ENCODE measurements around the gene AIRE. TPM values are rescaled to one million over a fixed set of nuclear protein-coding genes. Genes with fewer than 3 reads are reported as not detected.

Gene AIRE
- total RNA-seq, 2 experiments from 2014 or later, result not detected

DNA sequence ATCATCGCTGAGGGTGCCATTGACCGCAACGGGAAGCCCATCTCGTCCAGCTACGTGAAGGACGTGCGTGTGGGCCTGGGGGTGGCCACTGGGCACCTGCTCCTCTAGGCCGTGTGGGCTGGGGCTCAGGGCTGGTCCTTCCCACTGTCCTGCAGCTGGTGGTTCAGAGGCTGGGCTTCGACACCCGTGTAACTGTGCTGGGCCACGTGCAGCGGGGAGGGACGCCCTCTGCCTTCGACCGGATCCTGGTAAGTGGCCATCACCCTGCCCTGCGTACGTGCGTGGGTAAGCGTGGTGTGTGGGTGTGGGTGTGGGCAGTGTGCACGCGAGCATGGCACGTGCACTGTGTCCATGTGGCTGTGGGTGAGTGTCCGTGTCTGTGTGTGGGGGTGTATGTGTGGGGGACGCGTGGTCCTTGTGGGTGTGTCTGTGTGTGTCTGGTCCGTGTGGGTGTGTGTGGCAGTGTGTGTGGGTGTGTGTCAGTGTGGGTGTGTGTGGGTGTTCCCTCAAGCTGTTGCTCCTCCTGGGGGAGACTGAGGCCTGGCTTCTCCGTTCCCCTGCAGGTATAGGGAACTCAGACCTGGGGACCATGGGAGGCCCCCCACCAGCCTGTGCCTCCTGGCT, 30.7 kb downstream of the AIRE start:
- ChIA-PET POLR2A (no interaction called here), CTCF (interaction anchor here (0.9 kb wide), 1 partner anchor 17 kb away, joined by 3 read pairs; no protein-coding TSS in a partner anchor)
- Mint-ChIP-seq H3K9me3 (ENCODE audit: insufficient read depth) (no peaks in the 10 kb centered on the region), H3K27ac (no peak overlapping the region), H3K27me3 (ENCODE audit: low read depth) (no peaks in the 10 kb centered on the region), H3K4me1 (ENCODE audit: low read depth) (no peaks in the 10 kb centered on the region), H3K4me3 (no peak overlapping the region), H3K36me3 (ENCODE audit: low read depth) (peaks cover 14% of the 10 kb centered on the region)
- ATAC-seq (no peak), DNase-seq (no peak)

GRCh38 chr21:44317241-44317782, 31.6 kb downstream of the AIRE start:
- Mint-ChIP-seq H3K9me3 (ENCODE audit: insufficient read depth) (no peaks in the 10 kb centered on the region), H3K4me3 (no peak overlapping the region), H3K27ac (no peak overlapping the region), H3K36me3 (ENCODE audit: low read depth) (peaks cover 11% of the 10 kb centered on the region), H3K4me1 (ENCODE audit: low read depth) (no peaks in the 10 kb centered on the region), H3K27me3 (ENCODE audit: low read depth) (no peaks in the 10 kb centered on the region)
- ChIA-PET POLR2A (no interaction called here), CTCF (no interaction called here)
- ATAC-seq (no peak), DNase-seq (no peak)

- ChIA-PET CTCF (no interaction called here), POLR2A (no interaction called here)
- H3K27ac Mint-ChIP-seq, result no peak overlapping the region
- peaks cover 11% of the 10 kb centered on the region for H3K36me3 Mint-ChIP-seq (ENCODE audit: low read depth)
- H3K9me3 Mint-ChIP-seq (ENCODE audit: insufficient read depth), result no peaks in the 10 kb centered on the region
- no peaks in the 10 kb centered on the region for H3K4me1 Mint-ChIP-seq (ENCODE audit: low read depth)
- DNase-seq (no peak), ATAC-seq (no peak)
- H3K27me3 Mint-ChIP-seq (ENCODE audit: low read depth), result no peaks in the 10 kb centered on the region
- H3K4me3 Mint-ChIP-seq, result no peak overlapping the region
Observed at GRCh38 chr21:44317871-44318270, 32.2 kb downstream of the AIRE start.

DNA sequence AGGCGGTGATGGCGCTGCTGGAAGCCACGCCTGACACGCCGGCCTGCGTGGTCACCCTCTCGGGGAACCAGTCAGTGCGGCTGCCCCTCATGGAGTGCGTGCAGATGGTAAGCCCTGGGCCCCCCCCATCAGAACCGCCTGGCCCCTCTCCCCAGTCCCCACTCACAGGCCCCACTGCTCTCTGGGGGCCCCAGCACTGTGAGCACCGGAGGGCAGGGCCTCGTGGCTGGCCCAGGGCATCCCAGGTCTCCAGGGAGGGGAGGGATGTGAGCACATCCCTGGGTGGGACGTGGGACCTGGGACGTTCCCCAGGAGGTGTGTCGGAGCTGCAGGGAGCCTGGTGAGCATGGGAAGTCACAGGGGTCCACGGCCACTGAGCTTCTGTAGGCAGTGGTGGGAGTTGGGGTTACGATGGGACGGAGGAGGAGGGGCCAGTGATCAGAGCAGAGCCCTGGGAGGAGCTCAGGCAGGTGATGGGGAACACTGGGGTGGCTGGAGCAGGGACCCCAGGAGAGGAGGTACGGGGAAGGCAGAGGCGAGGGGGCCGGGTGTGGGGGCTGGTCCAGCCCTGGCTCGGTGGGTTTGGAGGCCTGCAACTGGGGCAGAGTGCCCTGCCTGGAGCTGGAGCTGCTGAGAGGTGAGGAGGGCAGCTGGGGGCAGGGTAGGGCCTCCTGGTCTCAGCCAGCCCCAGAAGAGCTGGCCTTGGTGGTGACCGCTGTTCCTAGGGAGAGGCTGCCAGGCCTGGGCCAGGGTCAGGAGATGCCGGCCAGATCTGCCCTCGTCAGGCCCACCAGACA, 33.0 kb downstream of the AIRE start:
- Mint-ChIP-seq H3K27ac (peak overlapping the region; percentile 30), H3K9me3 (ENCODE audit: insufficient read depth) (no peaks in the 10 kb centered on the region), H3K36me3 (ENCODE audit: low read depth) (peaks cover 14% of the 10 kb centered on the region), H3K4me1 (ENCODE audit: low read depth) (no peaks in the 10 kb centered on the region), H3K27me3 (ENCODE audit: low read depth) (no peaks in the 10 kb centered on the region), H3K4me3 (no peak overlapping the region)
- DNase-seq, result no peak
- POLR2A ChIA-PET, result interaction anchor here (0.7 kb wide), 1 partner anchor 14 kb away, joined by 4 read pairs; no protein-coding TSS in a partner anchor
- CTCF ChIA-PET, result no interaction called here
- no peak for ATAC-seq

DNA sequence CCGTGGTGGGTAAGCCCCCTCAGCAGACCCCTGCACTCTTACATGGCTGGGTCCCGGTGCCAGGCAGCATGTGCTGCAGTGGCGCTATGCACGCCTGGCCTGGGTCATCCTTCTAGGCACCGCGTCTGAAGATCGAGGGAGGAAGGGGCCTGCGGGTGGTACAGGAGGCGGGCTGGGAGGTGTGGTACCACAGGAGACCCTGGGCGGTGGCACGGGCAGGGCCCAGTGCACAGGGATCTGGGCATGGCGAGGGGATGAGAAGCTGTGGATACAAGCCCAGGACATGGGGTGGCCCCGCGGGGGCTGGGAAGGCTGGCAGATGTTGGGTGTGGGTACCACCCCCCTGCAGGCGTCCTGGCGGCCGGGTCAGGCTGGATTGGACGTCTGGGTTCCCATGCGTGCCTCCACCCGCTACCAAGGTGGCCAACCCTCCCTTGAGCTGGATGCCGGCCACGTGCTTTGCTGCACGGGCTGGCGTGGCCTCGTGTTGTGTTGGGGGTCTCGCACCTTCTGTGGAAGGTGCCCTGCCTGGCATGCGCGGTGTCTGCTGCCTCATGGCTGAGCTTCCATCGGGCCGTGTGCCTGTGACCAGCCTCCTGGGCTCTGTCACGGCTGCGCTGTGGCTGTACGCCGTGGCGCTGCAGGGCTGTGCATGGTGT, 33.9 kb downstream of the AIRE start:
- ChIA-PET CTCF (no interaction called here), POLR2A (interaction anchor here (0.7 kb wide), 1 partner anchor 15 kb away, joined by 4 read pairs; no protein-coding TSS in a partner anchor)
- Mint-ChIP-seq H3K27me3 (ENCODE audit: low read depth) (no peaks in the 10 kb centered on the region), H3K4me3 (no peak overlapping the region), H3K36me3 (ENCODE audit: low read depth) (peaks cover 14% of the 10 kb centered on the region), H3K9me3 (ENCODE audit: insufficient read depth) (no peaks in the 10 kb centered on the region), H3K4me1 (ENCODE audit: low read depth) (no peaks in the 10 kb centered on the region), H3K27ac (peak overlapping the region; percentile 30)
- ATAC-seq (no peak), DNase-seq (no peak)

DNA sequence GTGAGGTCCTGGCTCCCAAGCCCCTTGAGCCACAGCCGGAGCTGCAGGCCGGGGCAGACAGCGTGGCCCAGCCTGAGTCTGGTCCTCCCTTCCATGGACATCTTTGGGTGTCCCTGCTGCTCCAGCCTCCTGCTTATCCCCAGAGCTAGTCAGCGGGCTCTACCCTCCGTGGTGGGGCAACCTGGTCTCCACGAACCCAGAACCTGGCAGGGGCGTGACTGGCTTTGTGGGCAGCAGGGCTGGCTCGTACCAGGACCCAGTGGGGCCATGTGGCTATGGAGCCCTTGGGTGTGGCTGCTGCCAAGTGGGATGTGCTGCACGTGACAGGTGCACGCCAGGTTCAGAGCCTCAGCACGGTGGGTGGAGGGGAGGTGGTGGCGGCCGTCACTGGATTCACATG, 35.2 kb downstream of the AIRE start:
- peaks cover 21% of the 10 kb centered on the region for H3K36me3 Mint-ChIP-seq (ENCODE audit: low read depth)
- no peaks in the 10 kb centered on the region for H3K27me3 Mint-ChIP-seq (ENCODE audit: low read depth)

GRCh38 chr21:44321846-44322450, 36.3 kb downstream of the AIRE start:
- Mint-ChIP-seq H3K4me1 (ENCODE audit: low read depth) (no peaks in the 10 kb centered on the region), H3K27me3 (ENCODE audit: low read depth) (no peaks in the 10 kb centered on the region), H3K9me3 (ENCODE audit: insufficient read depth) (no peaks in the 10 kb centered on the region), H3K4me3 (no peak overlapping the region), H3K27ac (no peak overlapping the region), H3K36me3 (ENCODE audit: low read depth) (peaks cover 17% of the 10 kb centered on the region)
- ChIA-PET CTCF (no interaction called here), POLR2A (no interaction called here)
- ATAC-seq (no peak), DNase-seq (no peak)

More for the DNA sequence above, 35.2 kb downstream of the AIRE start:
- ChIA-PET CTCF (no interaction called here), POLR2A (no interaction called here)
- no peak for ATAC-seq
- DNase-seq, result no peak
- no peaks in the 10 kb centered on the region for H3K9me3 Mint-ChIP-seq (ENCODE audit: insufficient read depth)
- H3K4me1 Mint-ChIP-seq (ENCODE audit: low read depth), result no peaks in the 10 kb centered on the region
- no peak overlapping the region for H3K27ac Mint-ChIP-seq
- no peak overlapping the region for H3K4me3 Mint-ChIP-seq

GRCh38 chr21:44322621-44323325, 37.1 kb downstream of the AIRE start:
- Mint-ChIP-seq H3K27me3 (ENCODE audit: low read depth) (no peaks in the 10 kb centered on the region), H3K9me3 (ENCODE audit: insufficient read depth) (no peaks in the 10 kb centered on the region), H3K4me1 (ENCODE audit: low read depth) (no peaks in the 10 kb centered on the region), H3K36me3 (ENCODE audit: low read depth) (peaks cover 18% of the 10 kb centered on the region), H3K4me3 (no peak overlapping the region), H3K27ac (no peak overlapping the region)
- ChIA-PET POLR2A (no interaction called here), CTCF (no interaction called here)
- DNase-seq (no peak), ATAC-seq (no peak)

DNA sequence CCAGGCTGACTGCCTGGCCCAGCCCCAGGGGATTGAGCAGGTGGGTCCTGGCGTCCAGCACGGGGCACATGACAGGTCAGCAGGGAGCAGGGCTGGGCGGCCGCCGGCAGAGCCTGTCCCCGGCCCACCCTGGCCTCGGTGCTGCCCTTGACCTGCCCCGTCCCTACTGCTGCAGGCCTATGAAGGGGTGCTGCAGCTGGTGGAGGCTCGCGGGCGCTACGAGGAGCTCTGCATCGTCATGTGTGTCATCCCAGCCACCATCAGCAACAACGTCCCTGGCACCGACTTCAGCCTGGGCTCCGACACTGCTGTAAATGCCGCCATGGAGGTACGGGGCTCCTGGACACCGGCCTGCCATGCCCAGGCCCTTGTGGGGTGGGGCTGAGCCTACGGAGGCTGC, 37.9 kb downstream of the AIRE start:
- no peak overlapping the region for H3K4me3 Mint-ChIP-seq

DNA sequence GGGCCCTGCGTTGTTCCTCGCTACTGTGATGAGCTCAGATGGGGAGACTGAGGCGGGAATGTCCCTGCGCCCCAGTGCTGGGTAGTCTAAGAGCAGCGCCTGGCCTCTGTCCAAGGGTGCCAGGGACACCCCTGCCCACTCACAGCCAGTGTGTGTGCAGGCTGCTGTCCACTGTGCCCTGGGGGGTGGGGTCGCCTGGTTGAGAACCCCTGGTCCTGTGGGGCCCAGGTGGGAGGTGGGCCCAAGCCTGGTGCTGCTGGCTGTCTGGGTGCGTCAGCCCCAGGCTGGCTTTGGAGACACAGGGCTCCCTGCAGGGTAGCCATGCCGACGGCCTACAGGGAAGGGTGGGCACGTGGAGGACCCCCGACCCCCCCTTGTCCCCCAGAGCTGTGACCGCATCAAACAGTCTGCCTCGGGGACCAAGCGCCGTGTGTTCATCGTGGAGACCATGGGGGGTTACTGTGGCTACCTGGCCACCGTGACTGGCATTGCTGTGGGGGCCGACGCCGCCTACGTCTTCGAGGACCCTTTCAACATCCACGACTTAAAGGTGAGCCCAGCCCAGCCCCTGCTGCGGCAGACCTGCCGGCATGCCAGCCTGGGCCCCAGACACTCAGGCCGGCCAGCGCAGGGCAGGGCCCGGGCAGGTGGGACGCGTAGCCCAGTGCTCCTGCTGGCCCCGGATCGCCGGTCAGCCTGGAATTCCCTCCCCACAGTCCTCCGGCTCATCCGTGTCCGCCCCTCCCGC, 38.6 kb downstream of the AIRE start:
- DNase-seq, result no peak
- Mint-ChIP-seq H3K4me3 (no peak overlapping the region), H3K27ac (no peak overlapping the region), H3K4me1 (ENCODE audit: low read depth) (no peaks in the 10 kb centered on the region), H3K9me3 (ENCODE audit: insufficient read depth) (no peaks in the 10 kb centered on the region), H3K36me3 (ENCODE audit: low read depth) (peaks cover 14% of the 10 kb centered on the region), H3K27me3 (ENCODE audit: low read depth) (no peaks in the 10 kb centered on the region)
- CTCF ChIA-PET, result no interaction called here
- POLR2A ChIA-PET, result no interaction called here
- no peak for ATAC-seq

More for the DNA sequence above, 37.9 kb downstream of the AIRE start:
- Mint-ChIP-seq H3K4me1 (ENCODE audit: low read depth) (no peaks in the 10 kb centered on the region), H3K36me3 (ENCODE audit: low read depth) (peaks cover 16% of the 10 kb centered on the region), H3K27me3 (ENCODE audit: low read depth) (no peaks in the 10 kb centered on the region), H3K27ac (no peak overlapping the region), H3K9me3 (ENCODE audit: insufficient read depth) (no peaks in the 10 kb centered on the region)
- ChIA-PET POLR2A (no interaction called here), CTCF (no interaction called here)
- ATAC-seq (no peak), DNase-seq (no peak)

DNA sequence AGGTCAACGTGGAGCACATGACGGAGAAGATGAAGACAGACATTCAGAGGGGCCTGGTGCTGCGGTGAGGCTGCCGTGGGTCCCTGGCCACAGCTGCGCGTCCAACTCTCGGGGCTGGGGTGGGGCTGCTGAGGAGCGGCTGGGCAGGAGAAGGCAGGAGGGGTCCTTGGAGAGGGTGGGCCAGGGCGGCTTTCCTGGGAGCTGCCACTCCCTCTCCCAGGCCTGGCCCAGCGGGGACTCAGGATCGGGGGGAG, 39.1 kb downstream of the AIRE start:
- POLR2A ChIA-PET, result no interaction called here
- Mint-ChIP-seq H3K36me3 (ENCODE audit: low read depth) (peaks cover 11% of the 10 kb centered on the region), H3K4me3 (no peak overlapping the region), H3K9me3 (ENCODE audit: insufficient read depth) (no peaks in the 10 kb centered on the region), H3K27me3 (ENCODE audit: low read depth) (no peaks in the 10 kb centered on the region), H3K4me1 (ENCODE audit: low read depth) (no peaks in the 10 kb centered on the region), H3K27ac (no peak overlapping the region)
- CTCF ChIA-PET, result no interaction called here
- ATAC-seq (no peak), DNase-seq (no peak)
